Fibroblast of lung (primary cell): ENCODE data around the gene PSMB11. TPM values are rescaled to one million over a fixed set of nuclear protein-coding genes. Genes with fewer than 3 reads are reported as not detected.

Experiments
- DNase-seq, 2 donors: peaks; one replicate each; pipeline versions ENCODE4 v3.0.0 to v3.0.0-alpha.2; 2010; ENCODE audit warnings: low read depth in 2 of 2
- H2AFZ ChIP-seq: 2 replicates; pipeline ENCODE4 v1.5.1; 2012; ENCODE audit warnings: low read length, control low read depth, inconsistent platforms
- H3K27ac ChIP-seq: 2 replicates; pipeline ENCODE4 v1.5.1; 2011; ENCODE audit warnings: low read length, control low read depth; ENCODE audit not compliant: insufficient read depth
- H3K27me3 ChIP-seq: 2 replicates; pipeline ENCODE4 v1.5.1; 2011; ENCODE audit warnings: mild to moderate bottlenecking, low read length; ENCODE audit not compliant: control insufficient read depth, insufficient read depth
- H3K36me3 ChIP-seq: 2 replicates; pipeline ENCODE4 v1.5.1; 2011; ENCODE audit warnings: low read length; ENCODE audit not compliant: control insufficient read depth, insufficient read depth
- H3K4me1 ChIP-seq: 2 replicates; pipeline ENCODE4 v1.5.1; 2011; ENCODE audit warnings: low read length; ENCODE audit not compliant: control insufficient read depth, insufficient read depth; ENCODE audit errors: extremely low read depth
- H3K4me2 ChIP-seq: 2 replicates; pipeline ENCODE4 v1.5.1; 2011; ENCODE audit warnings: low read length, control low read depth; ENCODE audit not compliant: insufficient read depth; ENCODE audit errors: extremely low read depth
- H3K4me3 ChIP-seq, 4 experiments: fragments of 200-600 bp in 1 of 4; sonication (generic) in 1 of 4; replicated peaks in 1 of 4; 2 replicates each; pipeline ENCODE4 v1.5.1; 2011 to 2016; ENCODE audit warnings: low read length in 4 of 4, low read depth in 3 of 4, mild to moderate bottlenecking in 3 of 4, control low read depth in 2 of 4, inconsistent platforms in 1 of 4, mixed read lengths in 1 of 4; ENCODE audit not compliant: insufficient read depth in 1 of 4; ENCODE audit errors: control extremely low read depth in 1 of 4
- H3K79me2 ChIP-seq: 2 replicates; pipeline ENCODE4 v1.5.1; 2012; ENCODE audit warnings: mild to moderate bottlenecking, low read length, inconsistent platforms; ENCODE audit not compliant: control insufficient read depth, insufficient read depth
- H3K9ac ChIP-seq: 2 replicates; pipeline ENCODE4 v1.5.1; 2011; ENCODE audit warnings: mild to moderate bottlenecking, low read length, control low read depth; ENCODE audit not compliant: insufficient read depth
- H3K9me3 ChIP-seq: 2 replicates; pipeline ENCODE4 v1.5.1; 2012; ENCODE audit warnings: low read depth, low read length; ENCODE audit not compliant: control insufficient read depth, insufficient read depth
- H4K20me1 ChIP-seq: 2 replicates; pipeline ENCODE4 v1.5.1; 2011; ENCODE audit warnings: low read length; ENCODE audit not compliant: control insufficient read depth, insufficient read depth; ENCODE audit errors: extremely low read depth
- CTCF ChIP-seq, 2 donors: IDR thresholded peaks in 1 of 2; conservative IDR thresholded peaks in 1 of 2; 1 replicate in 1 of 2; 2 replicates in 1 of 2; pipeline ENCODE4 v1.5.1; 2011 to 2012; ENCODE audit warnings: low read length in 2 of 2, control low read depth in 1 of 2, inconsistent platforms in 1 of 2, low read depth in 1 of 2, mild to moderate bottlenecking in 1 of 2
- EZH2 ChIP-seq: IDR thresholded peaks from 2 replicates; pipeline ENCODE4 v1.5.1; 2012; ENCODE audit warnings: low read length, control low read depth, mild to moderate bottlenecking; ENCODE audit errors: missing control alignments
- polyA plus RNA-seq, 2 donors: library from polyadenylated mRNA; depleted of rRNA in 1 of 2; stranded (reverse) in 1 of 2; unstranded in 1 of 2; fragments of >200 nt; gene quantifications; 2 replicates each; pipeline ENCODE4 v1.2.1, GENCODE V29; 2011 to 2012; ENCODE audit warnings: missing spikeins in 1 of 2
- total RNA-seq: library from RNA; depleted of rRNA; stranded (reverse); fragments of >200 nt; gene quantifications from 2 replicates; pipeline ENCODE4 v1.2.1, GENCODE V29; 2014

Gene PSMB11
- total and polyA plus RNA-seq, 2 donors (not counting 1 experiment from before 2014, with no cell fraction given) = under 0.01 TPM; not detected in 1

GRCh38 chr14:23074906-23075305, 32.9 kb downstream of the PSMB11 start:
- no peak for DNase-seq
- H2AFZ ChIP-seq = no peak overlapping the region
- no peaks in the 10 kb centered on the region for H4K20me1 ChIP-seq
- H3K79me2 ChIP-seq = peaks cover 21% of the 10 kb centered on the region
- H3K4me2 ChIP-seq = no peak overlapping the region
- peaks cover 18% of the 10 kb centered on the region for H3K36me3 ChIP-seq
- H3K9ac ChIP-seq = no peak overlapping the region
- TF ChIP-seq CTCF (conservative IDR thresholded peaks at IDR 0.05 in 1 of 2, IDR thresholded peaks at IDR 0.05 in 1 of 2; ENCODE audit: low read depth in 1 of 2, low read length in 2 of 2) (no peak), EZH2 (no peak)
- H3K4me1 ChIP-seq = peaks cover 32% of the 10 kb centered on the region
- no peak overlapping the region for H3K27ac ChIP-seq
- H3K9me3 ChIP-seq = no peaks in the 10 kb centered on the region
- no peaks in the 10 kb centered on the region for H3K27me3 ChIP-seq
- H3K4me3 ChIP-seq = no peak overlapping the region

- no peak for TF ChIP-seq EZH2
- peak; percentile 64 to 70 for TF ChIP-seq CTCF (conservative IDR thresholded peaks at IDR 0.05 in 1 of 2, IDR thresholded peaks at IDR 0.05 in 1 of 2; ENCODE audit: low read depth in 1 of 2, low read length in 2 of 2)
- Histone ChIP-seq H4K20me1 (no peaks in the 10 kb centered on the region), H3K79me2 (peaks cover 6% of the 10 kb centered on the region), H2AFZ (no peak overlapping the region), H3K4me2 (no peak overlapping the region), H3K9me3 (no peaks in the 10 kb centered on the region), H3K4me1 (peaks cover 37% of the 10 kb centered on the region), H3K4me3 (no peak overlapping the region), H3K9ac (no peak overlapping the region), H3K27ac (no peak overlapping the region), H3K27me3 (no peaks in the 10 kb centered on the region), H3K36me3 (peaks cover 23% of the 10 kb centered on the region)
- DNase-seq = peak in 1 of 2 donors; percentile 58
Observed at GRCh38 chr14:23076785-23077408, 34.9 kb downstream of the PSMB11 start.

- TF ChIP-seq CTCF (conservative IDR thresholded peaks at IDR 0.05 in 1 of 2, IDR thresholded peaks at IDR 0.05 in 1 of 2; ENCODE audit: low read depth in 1 of 2, low read length in 2 of 2) (no peak), EZH2 (no peak)
- no peak for DNase-seq
- H3K4me2 ChIP-seq = peak overlapping the region; percentile 33
- peaks cover 6% of the 10 kb centered on the region for H3K79me2 ChIP-seq
- H4K20me1 ChIP-seq = no peaks in the 10 kb centered on the region
- H3K27me3 ChIP-seq = no peaks in the 10 kb centered on the region
- no peak overlapping the region for H3K9ac ChIP-seq
- H3K9me3 ChIP-seq = no peaks in the 10 kb centered on the region
- H2AFZ ChIP-seq = no peak overlapping the region
- peak overlapping the region; percentile 87 for H3K27ac ChIP-seq
- no peak overlapping the region for H3K4me3 ChIP-seq
- peaks cover 23% of the 10 kb centered on the region for H3K36me3 ChIP-seq
- peaks cover 28% of the 10 kb centered on the region for H3K4me1 ChIP-seq
Observed at GRCh38 chr14:23077962-23078361, 36.0 kb downstream of the PSMB11 start.
